ENCODE measurements around the gene KLHL29. TPM values are rescaled to one million over a fixed set of nuclear protein-coding genes. Genes with fewer than 3 reads are reported as not detected.

KLHL29 gene
- total and polyA plus RNA-seq, 2 donors (not counting 3 experiments of a cell fraction or from before 2014, with no cell fraction given), result 4.6 to 12.7 TPM

GRCh38 chr2:23685706-23686105 is 300.7 kb downstream of the KLHL29 start:
- Histone ChIP-seq H2AFZ (ENCODE audit: low read depth, low read length) (no peak overlapping the region), H3K36me3 (ENCODE audit: control insufficient read depth in 2 of 2, extremely low read depth in 1 of 2, insufficient read depth in 2 of 2, low read length in 2 of 2) (no peaks in the 10 kb centered on the region), H3K27ac (ENCODE audit: insufficient read depth, low read depth, low read length) (no peak overlapping the region), H3K4me3 (replicated peaks in 1 of 3; ENCODE audit: insufficient read depth in 1 of 3, low read depth in 1 of 3, low read length in 3 of 3) (no peak overlapping the region), H3K4me1 (ENCODE audit: control insufficient read depth, extremely low read depth, insufficient read depth, low read length) (no peaks in the 10 kb centered on the region), H3K9ac (replicated peaks; ENCODE audit: extremely low read depth, insufficient read depth, low read length) (no peak overlapping the region), H3K4me2 (ENCODE audit: insufficient read depth, low read length) (no peak overlapping the region), H3K9me1 (replicated peaks; ENCODE audit: control insufficient read depth, extremely low read depth, insufficient read depth, low read length) (no peaks in the 10 kb centered on the region), H3K27me3 (ENCODE audit: control insufficient read depth in 2 of 2, insufficient read depth in 2 of 2, low read length in 2 of 2) (no peaks in the 10 kb centered on the region), H4K20me1 (replicated peaks; ENCODE audit: control insufficient read depth, extremely low read depth, insufficient read depth, low read length) (no peaks in the 10 kb centered on the region), H3K9me3 (replicated peaks; ENCODE audit: control insufficient read depth, insufficient read depth, low read length) (no peaks in the 10 kb centered on the region), H3K79me2 (ENCODE audit: control insufficient read depth, insufficient read depth, low read length) (no peaks in the 10 kb centered on the region)
- no peak for FAIRE-seq
- POLR2A ChIA-PET, result no interaction called here
- TF ChIP-seq EZH2 (IDR thresholded peaks at IDR 0.05; ENCODE audit: borderline replicate concordance, low read depth, low read length, severe bottlenecking) (no peak), FOS (IDR thresholded peaks at IDR 0.05; ENCODE audit: borderline replicate concordance, insufficient read depth, low read length) (no peak), MAX (IDR thresholded peaks at IDR 0.05; ENCODE audit: insufficient read depth, insufficient read length) (no peak), CTCF (IDR thresholded peaks at IDR 0.05; ENCODE audit: extremely low read depth in 1 of 2, insufficient read depth in 1 of 2, low read depth in 1 of 2, low read length in 2 of 2) (no peak), MYC (IDR thresholded peaks at IDR 0.05; ENCODE audit: low read depth, low read length) (no peak)
- dilution Hi-C loops (cut with MboI; ENCODE audit: extremely low pct_ligation_motif_present, low sequenced_read_pairs), result no loop called here
- no peak for DNase-seq (ENCODE audit: low read depth, low spot score)
- CTCF ChIA-PET, result no interaction called here
- intact Hi-C loops (cut with micrococcal nuclease), result no loop called here
- no TSS peak for BruUV-seq (replicated peaks)

GRCh38 chr2:23686405-23687029 is 301.5 kb downstream of the KLHL29 start:
- Histone ChIP-seq H3K9ac (replicated peaks; ENCODE audit: extremely low read depth, insufficient read depth, low read length) (no peak overlapping the region), H3K9me1 (replicated peaks; ENCODE audit: control insufficient read depth, extremely low read depth, insufficient read depth, low read length) (no peaks in the 10 kb centered on the region), H3K4me1 (ENCODE audit: control insufficient read depth, extremely low read depth, insufficient read depth, low read length) (no peaks in the 10 kb centered on the region), H3K27me3 (ENCODE audit: control insufficient read depth in 2 of 2, insufficient read depth in 2 of 2, low read length in 2 of 2) (no peaks in the 10 kb centered on the region), H3K4me3 (replicated peaks in 1 of 3; ENCODE audit: insufficient read depth in 1 of 3, low read depth in 1 of 3, low read length in 3 of 3) (no peak overlapping the region), H2AFZ (ENCODE audit: low read depth, low read length) (no peak overlapping the region), H3K36me3 (ENCODE audit: control insufficient read depth in 2 of 2, extremely low read depth in 1 of 2, insufficient read depth in 2 of 2, low read length in 2 of 2) (no peaks in the 10 kb centered on the region), H3K9me3 (replicated peaks; ENCODE audit: control insufficient read depth, insufficient read depth, low read length) (no peaks in the 10 kb centered on the region), H3K27ac (ENCODE audit: insufficient read depth, low read depth, low read length) (no peak overlapping the region), H3K4me2 (ENCODE audit: insufficient read depth, low read length) (no peak overlapping the region), H3K79me2 (ENCODE audit: control insufficient read depth, insufficient read depth, low read length) (no peaks in the 10 kb centered on the region), H4K20me1 (replicated peaks; ENCODE audit: control insufficient read depth, extremely low read depth, insufficient read depth, low read length) (no peaks in the 10 kb centered on the region)
- dilution Hi-C loops (cut with MboI; ENCODE audit: extremely low pct_ligation_motif_present, low sequenced_read_pairs) (no loop called here), intact Hi-C loops (cut with micrococcal nuclease) (no loop called here)
- DNase-seq (ENCODE audit: low read depth, low spot score) (no peak), FAIRE-seq (no peak)
- ChIA-PET POLR2A (no interaction called here), CTCF (no interaction called here)
- TF ChIP-seq CTCF (IDR thresholded peaks at IDR 0.05; ENCODE audit: extremely low read depth in 1 of 2, insufficient read depth in 1 of 2, low read depth in 1 of 2, low read length in 2 of 2), result no peak
- TF ChIP-seq JUN (IDR thresholded peaks at IDR 0.05; ENCODE audit: borderline replicate concordance, insufficient read depth, insufficient read length, low read depth), result no peak
- BruUV-seq (replicated peaks), result no TSS peak

Data from endothelial cell of umbilical vein (primary cell).